Measurements from ENCODE around the gene SEMA6C.
"Not testable (repeated sequence)": the region's sequence is repeated elsewhere in the genome, so short reads cannot be mapped to it uniquely, and the experiment has no call there.

The SEMA6C gene

GRCh38 chr1:151131701-151132334 lies 14.6 kb downstream of the SEMA6C start:
- no peak for DNase-seq (ENCODE audit: low read depth, low spot score)

- peak; percentile 60 for DNase-seq (ENCODE audit: low read depth, low spot score)
Observed at GRCh38 chr1:151130987-151131586, 15.3 kb downstream of the SEMA6C start.

- no peak for DNase-seq (ENCODE audit: low read depth, low spot score)
Observed at GRCh38 chr1:151128800-151129199, 17.6 kb downstream of the SEMA6C start.

- DNase-seq (ENCODE audit: low read depth, low spot score), result no peak
Observed at GRCh38 chr1:151124763-151125403, 21.5 kb downstream of the SEMA6C start.

- DNase-seq (ENCODE audit: low read depth, low spot score), result no peak
Observed at GRCh38 chr1:151113877-151114276, 32.6 kb downstream of the SEMA6C start.

GRCh38 chr1:151108331-151108730 lies 38.1 kb downstream of the SEMA6C start:
- DNase-seq (ENCODE audit: low read depth, low spot score), result no peak

GRCh38 chr1:151106894-151107293 lies 39.5 kb downstream of the SEMA6C start:
- DNase-seq (ENCODE audit: low read depth, low spot score), result no peak

GRCh38 chr1:151104630-151105029 lies 41.8 kb downstream of the SEMA6C start:
- DNase-seq (ENCODE audit: low read depth, low spot score), result no peak

- no peak for DNase-seq (ENCODE audit: low read depth, low spot score)
Observed at GRCh38 chr1:151098126-151098525, 48.3 kb downstream of the SEMA6C start.

GRCh38 chr1:151097426-151097825 lies 49.0 kb downstream of the SEMA6C start:
- DNase-seq (ENCODE audit: low read depth, low spot score), result not testable (repeated sequence)

- DNase-seq (ENCODE audit: low read depth, low spot score), result no peak
Observed at GRCh38 chr1:151085953-151086559, 60.4 kb downstream of the SEMA6C start.
